ACC112 (cell line): ENCODE data around the gene VRK3.
"Not testable (repeated sequence)": the region's sequence is repeated elsewhere in the genome, so short reads cannot be mapped to it uniquely, and the experiment has no call there.

Experiments used
- H2AFZ ChIP-seq: fragments of 200-600 bp; sonication (generic); one replicate; pipeline ENCODE4 v1.6.0; 2017; ENCODE audit warnings: antibody characterized with exemption, low read length; ENCODE audit not compliant: unreplicated experiment
- H3K27ac ChIP-seq: fragments of 200-600 bp; sonication (generic); 2 replicates; pipeline ENCODE4 v1.5.1; 2014; ENCODE audit warnings: low read depth, mild to moderate bottlenecking, antibody characterized with exemption, low read length, moderate library complexity
- H3K27me3 ChIP-seq: fragments of 200-600 bp; sonication (generic); 2 replicates; pipeline ENCODE4 v1.6.1; 2014; ENCODE audit warnings: mild to moderate bottlenecking, antibody characterized with exemption, low read length, moderate library complexity, mixed read lengths; ENCODE audit not compliant: insufficient read depth
- H3K36me3 ChIP-seq: fragments of 200-600 bp; sonication (generic); 2 replicates; pipeline ENCODE4 v1.6.1; 2016; ENCODE audit warnings: mild to moderate bottlenecking, antibody characterized with exemption, low read length, moderate library complexity, mixed read lengths; ENCODE audit not compliant: insufficient read depth
- H3K4me1 ChIP-seq: fragments of 200-600 bp; sonication (generic); one replicate; pipeline ENCODE4 v1.6.1; 2016; ENCODE audit warnings: low read length, mixed read lengths; ENCODE audit not compliant: insufficient read depth, unreplicated experiment, control insufficient read depth
- H3K4me3 ChIP-seq: fragments of 200-600 bp; sonication (generic); 2 replicates; pipeline ENCODE4 v1.5.1; 2014; ENCODE audit warnings: mild to moderate bottlenecking, low read depth, low read length
- H3K79me2 ChIP-seq: fragments of 200-600 bp; sonication (generic); one replicate; pipeline ENCODE4 v1.6.0; 2016; ENCODE audit warnings: low read length; ENCODE audit not compliant: control insufficient read depth, unreplicated experiment, insufficient read depth

The VRK3 gene, protein sequence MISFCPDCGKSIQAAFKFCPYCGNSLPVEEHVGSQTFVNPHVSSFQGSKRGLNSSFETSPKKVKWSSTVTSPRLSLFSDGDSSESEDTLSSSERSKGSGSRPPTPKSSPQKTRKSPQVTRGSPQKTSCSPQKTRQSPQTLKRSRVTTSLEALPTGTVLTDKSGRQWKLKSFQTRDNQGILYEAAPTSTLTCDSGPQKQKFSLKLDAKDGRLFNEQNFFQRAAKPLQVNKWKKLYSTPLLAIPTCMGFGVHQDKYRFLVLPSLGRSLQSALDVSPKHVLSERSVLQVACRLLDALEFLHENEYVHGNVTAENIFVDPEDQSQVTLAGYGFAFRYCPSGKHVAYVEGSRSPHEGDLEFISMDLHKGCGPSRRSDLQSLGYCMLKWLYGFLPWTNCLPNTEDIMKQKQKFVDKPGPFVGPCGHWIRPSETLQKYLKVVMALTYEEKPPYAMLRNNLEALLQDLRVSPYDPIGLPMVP

DNA sequence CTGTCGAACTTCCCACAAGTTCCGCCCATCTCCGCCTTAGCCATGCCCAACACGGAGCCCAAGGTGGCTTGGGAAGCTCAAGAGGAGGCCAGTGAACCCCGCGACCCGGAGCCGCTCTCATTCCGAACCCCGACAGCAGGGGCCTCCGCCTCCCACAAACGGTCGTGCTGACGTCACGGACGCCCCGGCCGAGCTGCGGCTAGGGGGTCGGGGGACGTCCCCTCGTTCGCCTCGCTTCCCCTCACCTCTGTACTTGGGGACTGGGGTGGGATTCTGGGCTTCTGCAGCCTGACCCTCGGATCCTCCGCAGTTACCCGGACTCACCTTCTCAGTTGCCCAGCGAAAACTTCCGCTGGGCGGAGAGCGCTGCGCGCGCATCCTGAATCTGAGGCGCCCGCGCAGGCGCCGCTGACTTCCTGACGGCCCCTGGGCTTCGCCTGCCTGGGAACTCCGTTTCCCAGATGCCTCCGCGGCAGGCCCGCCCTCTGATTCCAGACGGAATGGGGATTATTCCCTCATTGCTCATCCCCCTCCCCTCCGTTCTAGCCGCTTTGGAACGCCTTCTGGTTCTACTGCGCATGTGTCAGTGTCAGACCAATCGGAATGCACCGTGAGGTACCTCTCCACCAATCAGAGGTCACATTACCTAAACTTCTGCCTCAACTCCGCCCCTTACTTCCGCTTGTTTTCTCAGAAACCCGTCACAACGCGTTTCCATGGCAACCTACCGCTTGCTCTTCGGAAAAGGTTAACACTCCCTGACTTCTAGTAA is at the start of gene VRK3:
VRK3 (minus strand) TSS at position 351 of the 772 bp plus-strand sequence. CDS start 9,210 bp downstream, outside the sequence.
- H2AFZ ChIP-seq: peak within 1 kb of the TSS; percentile 97
- H3K79me2 ChIP-seq: peaks cover 52% of the 10 kb centered on the region
- H3K27ac ChIP-seq: peak within 1 kb of the TSS; percentile 89

DNA sequence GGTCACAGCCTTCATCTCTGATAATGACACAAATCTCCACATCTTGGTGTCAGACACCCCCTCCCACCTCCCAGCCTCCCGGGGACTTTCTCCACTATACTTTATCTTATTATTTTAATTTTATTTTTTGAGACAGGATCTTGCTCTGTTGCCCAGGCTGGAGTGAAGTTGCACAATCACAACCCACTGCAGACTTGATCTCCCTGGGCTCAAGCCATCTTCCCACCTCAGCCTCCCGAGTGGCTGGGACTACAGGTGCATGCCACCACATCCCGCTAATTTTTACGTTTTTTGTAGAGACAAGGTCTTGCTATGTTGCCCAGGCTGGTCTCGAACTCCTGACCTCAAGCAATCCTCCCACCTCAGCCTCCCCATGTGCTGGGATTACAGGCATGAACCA is 43.2 kb upstream of the VRK3 start:
- H3K4me1 ChIP-seq, H2AFZ ChIP-seq, H3K4me3 ChIP-seq, H3K27ac ChIP-seq, H3K79me2 ChIP-seq, H3K36me3 ChIP-seq, H3K27me3 ChIP-seq: not testable (repeated sequence)

More for the DNA sequence above, at the start of gene VRK3:
- peaks cover 9% of the 10 kb centered on the region for H3K4me1 ChIP-seq
- H3K36me3 ChIP-seq: no peaks in the 10 kb centered on the region; the same call in 1 of the 2 replicates
- H3K27me3 ChIP-seq: no peaks in the 10 kb centered on the region
- peak within 1 kb of the TSS; percentile 92 for H3K4me3 ChIP-seq

DNA sequence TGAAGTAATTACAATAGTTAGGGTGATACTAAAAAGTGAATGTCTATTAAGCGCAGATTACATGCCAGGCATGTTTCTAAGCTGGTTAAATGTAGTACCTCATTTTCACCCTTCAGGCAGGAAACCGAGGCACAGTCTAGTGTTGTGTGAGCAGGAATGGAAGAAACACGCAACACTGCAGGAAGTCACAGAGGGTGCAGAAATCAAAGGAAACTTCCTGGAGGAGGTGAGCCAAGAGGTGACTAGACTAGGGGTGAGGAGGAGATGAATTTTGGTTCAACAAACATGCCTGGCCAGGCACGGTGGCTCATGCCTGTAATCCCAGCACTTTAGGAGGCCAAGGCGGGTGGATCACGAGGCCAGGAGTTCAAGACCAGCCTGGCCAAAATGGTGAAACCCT is 42.4 kb upstream of the VRK3 start:
- H3K79me2 ChIP-seq: no peaks in the 10 kb centered on the region
- H3K4me3 ChIP-seq: no peak overlapping the region
- H3K27me3 ChIP-seq: no peaks in the 10 kb centered on the region
- H3K4me1 ChIP-seq: no peaks in the 10 kb centered on the region
- no peak overlapping the region for H2AFZ ChIP-seq
- no peaks in the 10 kb centered on the region for H3K36me3 ChIP-seq
- no peak overlapping the region for H3K27ac ChIP-seq

DNA sequence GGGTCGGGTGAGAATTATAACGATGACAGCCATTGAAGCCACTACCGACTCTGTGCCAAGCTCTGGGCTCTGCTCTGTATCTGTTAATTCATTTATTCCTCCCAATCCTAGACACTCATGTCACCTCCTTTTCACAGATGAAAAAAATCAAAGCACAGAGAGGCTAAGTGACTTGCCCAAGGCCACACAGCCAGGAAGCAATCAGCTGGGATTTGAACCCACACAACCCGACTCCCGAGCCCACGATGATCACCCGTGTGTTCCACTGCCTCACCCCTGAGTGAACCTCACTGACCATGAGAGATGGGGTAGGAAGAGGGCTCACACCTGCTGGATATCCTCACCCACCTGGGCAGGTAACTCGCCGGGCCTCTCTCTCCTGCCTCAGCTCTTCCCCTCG is 40.8 kb upstream of the VRK3 start:
- Histone ChIP-seq H3K27ac (no peak overlapping the region), H3K4me3 (no peak overlapping the region), H3K36me3 (no peaks in the 10 kb centered on the region), H3K27me3 (no peaks in the 10 kb centered on the region), H3K79me2 (no peaks in the 10 kb centered on the region), H3K4me1 (no peaks in the 10 kb centered on the region), H2AFZ (no peak overlapping the region)

DNA sequence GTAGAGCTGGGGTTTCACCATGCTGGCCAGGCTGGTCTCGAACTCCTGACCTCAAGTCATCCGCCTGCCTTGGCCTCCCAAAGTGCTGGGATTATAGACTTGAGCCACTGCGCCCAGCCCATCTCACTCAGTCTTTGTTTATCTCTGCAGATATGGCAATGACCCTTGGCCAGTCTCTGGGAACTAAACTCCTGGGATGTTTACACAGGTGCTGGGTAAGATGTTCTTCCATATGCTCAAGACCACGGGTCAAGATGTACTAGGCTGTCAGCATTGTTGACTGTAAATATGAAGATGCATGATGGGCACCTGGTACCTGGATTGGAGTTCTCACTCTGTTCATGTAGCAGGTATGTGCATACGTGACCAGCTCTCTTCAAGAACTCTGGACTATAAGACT is 36.5 kb upstream of the VRK3 start:
- Histone ChIP-seq H3K4me3 (no peak overlapping the region), H2AFZ (no peak overlapping the region), H3K36me3 (no peaks in the 10 kb centered on the region), H3K27ac (no peak overlapping the region), H3K27me3 (no peaks in the 10 kb centered on the region), H3K79me2 (no peaks in the 10 kb centered on the region), H3K4me1 (no peaks in the 10 kb centered on the region)

DNA sequence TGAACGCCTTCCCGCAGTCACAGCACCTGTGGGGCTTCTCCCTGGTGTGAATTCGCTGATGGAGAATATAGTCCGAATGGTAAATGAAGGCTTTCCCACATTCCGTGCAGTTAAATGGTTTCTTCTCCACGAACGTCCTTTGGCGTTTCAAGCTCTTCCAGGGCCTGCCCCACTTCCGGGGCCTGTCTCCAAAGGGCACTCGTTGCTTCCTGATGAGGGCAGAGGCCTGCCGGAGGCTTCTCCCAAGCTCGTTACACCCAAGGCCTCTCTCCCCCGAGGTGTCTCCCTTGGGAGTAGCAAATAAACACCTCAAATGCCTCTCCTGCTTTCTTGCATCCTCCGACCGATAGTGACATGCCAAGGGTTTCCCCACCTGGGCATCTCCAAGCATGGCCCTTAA is 34.9 kb upstream of the VRK3 start:
- Histone ChIP-seq H3K36me3 (no peaks in the 10 kb centered on the region), H3K79me2 (no peaks in the 10 kb centered on the region), H3K4me1 (no peaks in the 10 kb centered on the region), H3K27ac (no peak overlapping the region), H2AFZ (no peak overlapping the region), H3K27me3 (no peaks in the 10 kb centered on the region), H3K4me3 (no peak overlapping the region)

DNA sequence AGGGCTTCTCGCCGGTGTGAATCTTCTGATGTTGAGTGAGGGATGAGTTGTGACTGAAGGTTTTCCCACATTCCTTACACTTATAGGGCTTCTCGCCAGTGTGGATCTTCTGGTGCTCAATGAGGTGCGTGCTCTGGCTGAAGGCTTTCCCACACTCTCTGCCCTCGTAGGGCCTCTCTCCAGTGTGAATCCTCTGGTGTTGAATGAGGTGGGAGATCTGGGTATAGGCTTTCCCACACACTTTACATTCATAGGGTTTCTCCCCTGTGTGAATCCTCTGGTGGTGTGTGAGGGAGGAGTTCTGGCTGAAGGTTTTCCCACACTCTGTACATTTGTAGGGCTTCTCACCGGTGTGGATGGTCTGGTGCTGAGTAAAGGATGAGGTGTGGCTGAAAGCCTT is 33.9 kb upstream of the VRK3 start:
- H3K27me3 ChIP-seq: no peaks in the 10 kb centered on the region
- H3K4me3 ChIP-seq: no peak overlapping the region
- H3K4me1 ChIP-seq: no peaks in the 10 kb centered on the region
- no peaks in the 10 kb centered on the region for H3K36me3 ChIP-seq
- no peak overlapping the region for H3K27ac ChIP-seq
- H2AFZ ChIP-seq: no peak overlapping the region
- no peaks in the 10 kb centered on the region for H3K79me2 ChIP-seq

DNA sequence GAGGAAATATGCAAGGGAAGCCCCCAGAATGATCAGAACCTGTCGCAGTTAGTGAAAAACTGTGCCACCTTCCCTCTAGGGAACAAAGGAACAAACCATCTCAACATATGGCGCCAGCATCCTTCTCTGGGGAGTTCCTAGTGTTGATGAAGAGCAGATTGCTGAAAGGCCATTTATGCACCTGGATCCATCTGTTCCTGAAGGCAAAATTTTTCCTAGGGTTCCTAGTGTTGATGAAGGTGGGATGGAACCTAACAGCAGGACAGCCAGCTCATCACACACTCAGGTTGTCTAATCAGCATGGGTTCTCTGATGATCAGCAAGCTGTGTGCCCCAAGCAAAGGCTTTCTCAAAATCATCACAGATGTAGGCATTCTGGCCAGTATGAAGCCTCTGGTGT is 33.3 kb upstream of the VRK3 start:
- H3K79me2 ChIP-seq: no peaks in the 10 kb centered on the region
- H3K27ac ChIP-seq: no peak overlapping the region
- no peaks in the 10 kb centered on the region for H3K4me1 ChIP-seq
- H3K27me3 ChIP-seq: no peaks in the 10 kb centered on the region
- no peak overlapping the region for H2AFZ ChIP-seq
- no peaks in the 10 kb centered on the region for H3K36me3 ChIP-seq
- no peak overlapping the region for H3K4me3 ChIP-seq

DNA sequence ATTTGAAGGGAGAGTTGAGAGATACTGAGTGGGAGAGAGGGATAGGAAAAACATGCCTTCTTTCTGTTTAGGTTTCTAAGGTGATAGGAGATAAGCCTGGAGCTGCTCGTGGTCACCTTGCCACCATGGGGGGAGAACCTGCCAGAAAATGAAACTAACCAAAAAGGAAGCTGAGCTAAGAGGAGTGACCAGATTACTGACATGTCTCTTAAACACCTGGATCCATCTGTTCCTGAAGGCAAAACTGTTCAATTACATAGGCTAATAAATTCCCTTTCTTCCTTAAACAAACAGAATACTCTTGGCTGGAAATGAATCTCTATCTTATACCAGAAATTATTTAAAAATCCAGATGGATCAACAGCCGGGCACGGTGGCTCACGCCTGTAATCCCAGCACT is 27.9 kb upstream of the VRK3 start:
- no peak overlapping the region for H3K27ac ChIP-seq
- no peak overlapping the region for H3K4me3 ChIP-seq
- H3K36me3 ChIP-seq: peaks cover 1% of the 10 kb centered on the region; the same call in 1 of the 2 replicates
- H3K27me3 ChIP-seq: no peaks in the 10 kb centered on the region
- no peak overlapping the region for H2AFZ ChIP-seq
- no peaks in the 10 kb centered on the region for H3K4me1 ChIP-seq
- no peaks in the 10 kb centered on the region for H3K79me2 ChIP-seq

DNA sequence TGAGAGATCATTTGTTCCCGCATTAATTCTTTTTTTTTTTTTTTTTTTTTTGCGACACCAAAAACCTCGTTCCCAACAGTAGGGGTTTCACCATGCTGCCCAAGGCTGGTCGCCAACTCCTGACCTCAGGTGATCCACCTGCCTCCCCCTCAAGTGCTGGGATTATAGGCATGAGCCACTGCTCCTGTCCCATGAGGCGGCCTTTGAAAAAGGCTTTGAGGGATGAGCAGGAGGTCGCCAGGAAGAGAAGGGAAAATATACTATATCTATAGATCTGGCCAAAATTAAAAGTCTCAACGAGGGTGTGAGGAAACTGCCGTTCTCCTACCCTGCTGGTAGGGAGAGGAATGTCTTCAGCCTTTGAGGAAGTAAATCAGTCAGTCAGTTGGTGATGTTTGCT is 26.8 kb upstream of the VRK3 start:
- Histone ChIP-seq H2AFZ (no peak overlapping the region), H3K36me3 (peaks cover 12% of the 10 kb centered on the region), H3K4me3 (no peak overlapping the region), H3K79me2 (no peaks in the 10 kb centered on the region), H3K4me1 (no peaks in the 10 kb centered on the region), H3K27ac (no peak overlapping the region), H3K27me3 (no peaks in the 10 kb centered on the region)
